ENCODE results near the gene ISYNA1. TPM values are rescaled to one million over a fixed set of nuclear protein-coding genes. Genes with fewer than 3 reads are reported as not detected.

Gene ISYNA1
- total and polyA plus RNA-seq, 2 of the 4 experiments (the other 2 are of a cell fraction), result 3.4 to 24.7 TPM

DNA sequence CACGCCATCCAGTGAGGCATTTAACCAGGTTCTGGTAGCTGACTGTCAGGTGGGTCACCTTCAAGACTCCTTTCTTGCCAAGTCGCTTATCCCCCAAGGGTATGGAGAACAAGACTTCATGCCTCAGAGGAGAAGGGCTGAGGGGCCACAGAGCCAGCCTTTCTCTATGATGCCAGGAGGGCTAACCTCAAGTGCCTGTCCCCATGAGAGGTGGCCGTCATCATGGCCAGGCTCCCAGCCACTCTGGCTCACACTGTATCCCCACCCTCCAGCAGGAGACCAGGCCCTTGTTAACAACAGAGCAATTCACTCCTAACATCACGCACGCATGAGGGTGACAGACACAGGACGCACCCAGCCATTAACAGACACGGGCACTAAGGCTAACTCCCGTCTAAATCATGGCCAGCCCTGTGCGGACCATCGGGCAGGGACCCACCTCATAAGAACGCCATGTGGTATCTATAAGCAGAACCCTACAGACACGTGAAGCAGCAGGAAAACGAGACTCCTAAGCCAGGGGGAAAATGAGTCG, 38.6 kb upstream of the ISYNA1 start:
- H3K9me3 ChIP-seq (ENCODE audit: control insufficient read depth, insufficient read depth, low read length), result no peaks in the 10 kb centered on the region
- H3K18ac ChIP-seq (ENCODE audit: low read depth, low read length), result no peak overlapping the region
- H4K91ac ChIP-seq (ENCODE audit: insufficient read depth, low read depth, low read length), result no peak overlapping the region; the same call in 1 of the 2 replicates
- WGBS, 2 experiments (ENCODE audit: extremely low coverage in 2 of 2, insufficient read length in 1 of 2), result 93% methylated on average over 11 of the region's 14 CpGs; no CpG with 5 or more reads in 1 of the 2 experiments
- H3K9ac ChIP-seq (ENCODE audit: low read depth, low read length), result no peak overlapping the region
- no peak overlapping the region for H3K23ac ChIP-seq (ENCODE audit: low read depth, low read length)
- H3K4me3 ChIP-seq (ENCODE audit: insufficient read depth, low read depth, low read length), result no peak overlapping the region
- DNase-seq (no peak), ATAC-seq (ENCODE audit: low read depth) (no peak)
- H3K79me1 ChIP-seq (ENCODE audit: low read depth in 1 of 2, low read length in 2 of 2), result peaks cover 37 to 100% of the 10 kb centered on the region in 2 experiments
- H2AFZ ChIP-seq (replicated peaks; ENCODE audit: low read length, poor library complexity), result peak overlapping the region; percentile 34
- H2BK20ac ChIP-seq (ENCODE audit: low read depth, low read length), result no peak overlapping the region
- peaks cover 62% of the 10 kb centered on the region for H4K20me1 ChIP-seq (ENCODE audit: insufficient read depth, low read length)
- H3K27ac ChIP-seq (ENCODE audit: insufficient read depth, low read length), result no peak overlapping the region
- no peak overlapping the region for H2BK120ac ChIP-seq (ENCODE audit: low read depth, low read length)
- H3K4me1 ChIP-seq (ENCODE audit: control insufficient read depth, insufficient read depth, low read length), result peaks cover 40% of the 10 kb centered on the region
- no peak overlapping the region for H2BK5ac ChIP-seq (ENCODE audit: low read depth, low read length, poor library complexity, severe bottlenecking)
- H3K14ac ChIP-seq (replicated peaks; ENCODE audit: low read depth, low read length), result no peak overlapping the region
- POLR2A ChIA-PET (ENCODE audit: unreplicated experiment), result no interaction called here
- H3K4ac ChIP-seq (ENCODE audit: low read depth, low read length), result peak overlapping the region; percentile 5
- no peaks in the 10 kb centered on the region for H3K27me3 ChIP-seq (ENCODE audit: control insufficient read depth, insufficient read depth, low read length)
- BruUV-seq (replicated peaks), result no TSS peak
- peaks cover 9% of the 10 kb centered on the region; the same call in 1 of the 2 replicates for H3K36me3 ChIP-seq (ENCODE audit: control insufficient read depth, insufficient read depth, low read length)
- peak overlapping the region; percentile 64; the same call in 1 of the 2 replicates for H2AK5ac ChIP-seq (ENCODE audit: low read depth, low read length)
- peak overlapping the region; percentile 8; the same call in 1 of the 3 replicates for H2BK15ac ChIP-seq (ENCODE audit: low read depth, low read length)
- in situ Hi-C loops (cut with MboI; ENCODE audit: low sequenced_read_pairs) (no loop called here), intact Hi-C loops (cut with micrococcal nuclease) (no loop called here), dilution Hi-C loops (cut with HindIII; ENCODE audit: low sequenced_read_pairs, unreplicated experiment) (no loop called here)
- peaks cover 49% of the 10 kb centered on the region for H3K9me1 ChIP-seq (ENCODE audit: insufficient read depth, low read length)
- TF ChIP-seq MXI1 (IDR thresholded peaks at IDR 0.05; ENCODE audit: borderline replicate concordance, low read depth, low read length) (no peak), MAFK (IDR thresholded peaks at IDR 0.05; ENCODE audit: low read depth, low read length) (no peak), RCOR1 (IDR thresholded peaks at IDR 0.05; ENCODE audit: insufficient replicate concordance, low read length) (no peak), RFX5 (IDR thresholded peaks at IDR 0.05; ENCODE audit: low read depth, low read length) (no peak), RAD21 (IDR thresholded peaks at IDR 0.05; ENCODE audit: low read length) (no peak)
- TF ChIP-seq, protein P1, sequence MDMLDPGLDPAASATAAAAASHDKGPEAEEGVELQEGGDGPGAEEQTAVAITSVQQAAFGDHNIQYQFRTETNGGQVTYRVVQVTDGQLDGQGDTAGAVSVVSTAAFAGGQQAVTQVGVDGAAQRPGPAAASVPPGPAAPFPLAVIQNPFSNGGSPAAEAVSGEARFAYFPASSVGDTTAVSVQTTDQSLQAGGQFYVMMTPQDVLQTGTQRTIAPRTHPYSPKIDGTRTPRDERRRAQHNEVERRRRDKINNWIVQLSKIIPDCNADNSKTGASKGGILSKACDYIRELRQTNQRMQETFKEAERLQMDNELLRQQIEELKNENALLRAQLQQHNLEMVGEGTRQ (IDR thresholded peaks at IDR 0.05; ENCODE audit: low read depth, low read length), result no peak
- no peak overlapping the region for H3K4me2 ChIP-seq (ENCODE audit: low read depth, low read length)
- no peak overlapping the region for H4K5ac ChIP-seq (ENCODE audit: low read depth, low read length)
- H3K56ac ChIP-seq (ENCODE audit: extremely low read depth, insufficient read depth, low read length), result no peak overlapping the region
- CTCF ChIA-PET, result no interaction called here
- H2AK9ac ChIP-seq (replicated peaks; ENCODE audit: low read depth, low read length, poor library complexity), result peak overlapping the region; percentile 56
- 0 out of 4 replicates have a peak overlapping the region, but pooled peaks of 1 of the 2 experiments have one; percentile 12 for H4K8ac ChIP-seq (ENCODE audit: low read depth in 2 of 2, low read length in 2 of 2)
